Measurements from ENCODE around the gene OR10A3.
A peak's percentile ranks its signal among the peaks of the same experiment; 100 is the strongest.

DNA sequence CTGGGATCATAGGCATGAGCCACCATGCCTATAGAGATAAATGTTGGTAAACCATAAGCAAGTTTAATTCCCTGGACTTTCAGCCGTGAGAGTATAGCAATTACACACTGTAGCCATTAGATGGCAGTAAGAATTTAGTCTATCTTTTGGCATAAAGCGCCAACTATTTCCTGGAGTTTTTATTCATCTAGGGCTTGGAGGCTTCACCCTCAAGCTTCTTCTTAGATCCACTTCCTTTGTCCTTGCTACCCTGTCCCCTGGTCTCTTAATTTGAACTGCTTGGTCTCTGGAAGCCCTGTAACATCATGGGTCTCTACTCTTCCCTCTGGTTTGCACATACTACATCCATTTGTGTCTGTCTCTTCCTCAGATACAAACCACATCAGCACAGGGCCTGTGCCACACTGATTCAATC, 48.7 kb downstream of the OR10A3 start:
- TF ChIP-seq, protein P1, sequence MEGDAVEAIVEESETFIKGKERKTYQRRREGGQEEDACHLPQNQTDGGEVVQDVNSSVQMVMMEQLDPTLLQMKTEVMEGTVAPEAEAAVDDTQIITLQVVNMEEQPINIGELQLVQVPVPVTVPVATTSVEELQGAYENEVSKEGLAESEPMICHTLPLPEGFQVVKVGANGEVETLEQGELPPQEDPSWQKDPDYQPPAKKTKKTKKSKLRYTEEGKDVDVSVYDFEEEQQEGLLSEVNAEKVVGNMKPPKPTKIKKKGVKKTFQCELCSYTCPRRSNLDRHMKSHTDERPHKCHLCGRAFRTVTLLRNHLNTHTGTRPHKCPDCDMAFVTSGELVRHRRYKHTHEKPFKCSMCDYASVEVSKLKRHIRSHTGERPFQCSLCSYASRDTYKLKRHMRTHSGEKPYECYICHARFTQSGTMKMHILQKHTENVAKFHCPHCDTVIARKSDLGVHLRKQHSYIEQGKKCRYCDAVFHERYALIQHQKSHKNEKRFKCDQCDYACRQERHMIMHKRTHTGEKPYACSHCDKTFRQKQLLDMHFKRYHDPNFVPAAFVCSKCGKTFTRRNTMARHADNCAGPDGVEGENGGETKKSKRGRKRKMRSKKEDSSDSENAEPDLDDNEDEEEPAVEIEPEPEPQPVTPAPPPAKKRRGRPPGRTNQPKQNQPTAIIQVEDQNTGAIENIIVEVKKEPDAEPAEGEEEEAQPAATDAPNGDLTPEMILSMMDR (IDR thresholded peaks at IDR 0.05): peak; percentile 35 to 71 (median 68)
- TF ChIP-seq POLR2A (IDR thresholded peaks at IDR 0.05): no peak
